Stimulated activated CD8-positive, alpha-beta memory T cell treated with anti-CD3 and anti-CD28 coated beads, Interleukin-12 subunit alpha, Interleukin-12 subunit beta, amount 100 ng/mL, for 1 hour (primary cell): ENCODE measurements around the gene NIPAL3.

Experiments
- DNase-seq: peaks from one replicate; pipeline ENCODE4 v3.0.0-alpha.2; 2020; ENCODE audit warnings: low read depth

Gene NIPAL3

GRCh38 chr1:24415334-24415909 lies at the start of gene NIPAL3:
Gene NIPAL3, plus strand, starts transcription at chr1:24415802. Its CDS starts 3,746 bp downstream, at chr1:24419548.
- DNase-seq = peak; percentile 94

GRCh38 chr1:24366707-24367106 lies 48.9 kb upstream of the NIPAL3 start:
- DNase-seq = no peak

- no peak for DNase-seq
These were observed 46.4 kb upstream of the NIPAL3 start for GRCh38 chr1:24369199-24369598.

GRCh38 chr1:24369801-24370200 lies 45.8 kb upstream of the NIPAL3 start:
- no peak for DNase-seq

GRCh38 chr1:24373044-24373443 lies 42.6 kb upstream of the NIPAL3 start:
- no peak for DNase-seq

- DNase-seq = no peak
These were observed 41.9 kb upstream of the NIPAL3 start for GRCh38 chr1:24373710-24374109.

GRCh38 chr1:24374891-24375786 lies 40.5 kb upstream of the NIPAL3 start:
- no peak for DNase-seq

- no peak for DNase-seq
These were observed 35.8 kb upstream of the NIPAL3 start for GRCh38 chr1:24379733-24380315.

- DNase-seq = no peak
These were observed 35.1 kb upstream of the NIPAL3 start for GRCh38 chr1:24380508-24380907.

- DNase-seq = no peak
These were observed 34.3 kb upstream of the NIPAL3 start for GRCh38 chr1:24381256-24381655.

- DNase-seq = no peak
These were observed 33.4 kb upstream of the NIPAL3 start for GRCh38 chr1:24382165-24382577.

- DNase-seq = no peak
These were observed 32.1 kb upstream of the NIPAL3 start for GRCh38 chr1:24383381-24383940.

GRCh38 chr1:24384251-24385090 lies 31.1 kb upstream of the NIPAL3 start:
- DNase-seq = no peak

GRCh38 chr1:24385160-24385940 lies 30.3 kb upstream of the NIPAL3 start:
- no peak for DNase-seq

- DNase-seq = no peak
These were observed 29.4 kb upstream of the NIPAL3 start for GRCh38 chr1:24386241-24386640.

- no peak for DNase-seq
These were observed 28.7 kb upstream of the NIPAL3 start for GRCh38 chr1:24386931-24387330.

GRCh38 chr1:24387636-24388175 lies 27.9 kb upstream of the NIPAL3 start:
- DNase-seq = no peak

GRCh38 chr1:24388331-24388885 lies 27.2 kb upstream of the NIPAL3 start:
- DNase-seq = no peak

GRCh38 chr1:24389231-24389678 lies 26.3 kb upstream of the NIPAL3 start:
- DNase-seq = no peak
